Measurements from ENCODE around the gene ARHGEF28. TPM values are rescaled to one million over a fixed set of nuclear protein-coding genes. Genes with fewer than 3 reads are reported as not detected.

Gene ARHGEF28
- polyA plus RNA-seq, 3 donors: not detected

DNA sequence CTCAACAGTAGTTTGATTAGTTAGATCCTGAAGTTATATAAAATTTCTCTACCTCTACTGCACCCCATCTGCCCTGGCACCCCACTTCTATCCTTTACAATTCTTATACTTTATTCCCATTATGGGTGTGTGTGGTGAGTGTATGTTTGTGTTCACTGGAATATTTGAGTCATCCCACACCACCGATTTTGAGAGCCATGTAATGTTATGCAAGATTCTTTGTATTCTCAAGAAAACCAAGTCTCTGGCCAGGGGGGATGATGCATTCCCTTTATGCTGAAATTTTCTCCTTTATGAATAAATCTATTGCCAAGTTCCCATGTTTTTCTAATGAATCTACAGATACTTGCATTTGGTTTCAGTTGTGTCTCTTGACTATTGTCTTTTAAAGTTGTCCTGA is 266.8 kb downstream of the ARHGEF28 start:
- Mint-ChIP-seq H3K9me3 (peaks cover 0 to 4% (median 2%) of the 10 kb centered on the region in 7 donors), H3K27ac (no peak overlapping the region), H3K4me3 (no peak overlapping the region), H3K4me1 (peaks cover 18% of the 10 kb centered on the region), H3K27me3 (ENCODE audit: low read depth in 3 of 3) (peaks cover 0 to 5% (median 3%) of the 10 kb centered on the region in 3 donors), H3K36me3 (no peaks in the 10 kb centered on the region)
- no peak overlapping the region for H3K4me3 ChIP-seq (replicated peaks in 1 of 3; ENCODE audit: low read depth in 2 of 3, low read length in 3 of 3)
- peaks cover 4 to 12% of the 10 kb centered on the region in 2 donors for H3K4me1 ChIP-seq (ENCODE audit: control insufficient read depth in 1 of 2, insufficient read depth in 2 of 2, low read length in 2 of 2)
- no peaks in the 10 kb centered on the region for H3K36me3 ChIP-seq (replicated peaks in 1 of 2; ENCODE audit: control insufficient read depth in 1 of 2, insufficient read depth in 2 of 2, low read length in 2 of 2)
- WGBS (ENCODE audit: insufficient coverage): no CpG with 5 or more reads among the region's 1 CpG
- TF ChIP-seq, protein P1, sequence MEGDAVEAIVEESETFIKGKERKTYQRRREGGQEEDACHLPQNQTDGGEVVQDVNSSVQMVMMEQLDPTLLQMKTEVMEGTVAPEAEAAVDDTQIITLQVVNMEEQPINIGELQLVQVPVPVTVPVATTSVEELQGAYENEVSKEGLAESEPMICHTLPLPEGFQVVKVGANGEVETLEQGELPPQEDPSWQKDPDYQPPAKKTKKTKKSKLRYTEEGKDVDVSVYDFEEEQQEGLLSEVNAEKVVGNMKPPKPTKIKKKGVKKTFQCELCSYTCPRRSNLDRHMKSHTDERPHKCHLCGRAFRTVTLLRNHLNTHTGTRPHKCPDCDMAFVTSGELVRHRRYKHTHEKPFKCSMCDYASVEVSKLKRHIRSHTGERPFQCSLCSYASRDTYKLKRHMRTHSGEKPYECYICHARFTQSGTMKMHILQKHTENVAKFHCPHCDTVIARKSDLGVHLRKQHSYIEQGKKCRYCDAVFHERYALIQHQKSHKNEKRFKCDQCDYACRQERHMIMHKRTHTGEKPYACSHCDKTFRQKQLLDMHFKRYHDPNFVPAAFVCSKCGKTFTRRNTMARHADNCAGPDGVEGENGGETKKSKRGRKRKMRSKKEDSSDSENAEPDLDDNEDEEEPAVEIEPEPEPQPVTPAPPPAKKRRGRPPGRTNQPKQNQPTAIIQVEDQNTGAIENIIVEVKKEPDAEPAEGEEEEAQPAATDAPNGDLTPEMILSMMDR (IDR thresholded peaks at IDR 0.05): no peak
- no peaks in the 10 kb centered on the region for H4K20me1 ChIP-seq (ENCODE audit: insufficient read depth, low read length)
- no peak overlapping the region for H2AFZ ChIP-seq (ENCODE audit: insufficient read depth, low read depth, low read length, poor library complexity, severe bottlenecking)
- H3K9ac ChIP-seq (ENCODE audit: insufficient read depth, low read length, poor library complexity, severe bottlenecking): no peak overlapping the region
- intact Hi-C loops (cut with micrococcal nuclease): no loop called here
- no peaks in the 10 kb centered on the region for H3K27me3 ChIP-seq (ENCODE audit: control insufficient read depth in 2 of 2, insufficient read depth in 2 of 2, low read length in 2 of 2)
- H3K27ac ChIP-seq (ENCODE audit: low read depth in 1 of 2, low read length in 2 of 2): no peak overlapping the region
- no peak overlapping the region for H3K4me2 ChIP-seq (replicated peaks; ENCODE audit: extremely low read depth, low read length, poor library complexity, severe bottlenecking)
- no peaks in the 10 kb centered on the region for H3K9me3 ChIP-seq (replicated peaks in 1 of 2; ENCODE audit: control insufficient read depth in 1 of 2, insufficient read depth in 1 of 2, low read length in 2 of 2)
- DNase-seq: no peak
- H3K79me2 ChIP-seq (ENCODE audit: insufficient read depth, low read length): no peaks in the 10 kb centered on the region

DNA sequence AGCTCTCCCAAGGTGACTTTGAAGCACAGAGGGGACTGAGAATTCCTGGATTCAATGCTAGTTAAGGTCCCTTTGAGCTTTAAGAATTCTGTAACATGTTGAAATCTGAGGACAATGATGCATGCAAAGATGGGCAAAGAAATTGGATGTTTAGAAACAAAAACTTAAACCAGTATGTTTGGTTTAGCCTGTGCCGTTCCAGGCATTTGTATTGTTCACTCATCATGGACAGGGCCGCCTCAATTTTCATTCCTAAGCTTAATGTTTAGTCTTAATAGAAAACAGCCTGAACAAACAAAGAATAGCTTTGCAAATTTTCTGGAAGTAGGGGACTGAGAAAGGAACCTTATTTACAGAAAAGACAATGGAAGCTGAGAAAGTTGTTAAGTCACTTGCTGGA is 267.8 kb downstream of the ARHGEF28 start:
- Histone ChIP-seq H3K4me2 (replicated peaks; ENCODE audit: extremely low read depth, low read length, poor library complexity, severe bottlenecking) (no peak overlapping the region), H3K36me3 (replicated peaks in 1 of 2; ENCODE audit: control insufficient read depth in 1 of 2, insufficient read depth in 2 of 2, low read length in 2 of 2) (no peaks in the 10 kb centered on the region), H3K27ac (ENCODE audit: low read depth in 1 of 2, low read length in 2 of 2) (no peak overlapping the region), H3K4me1 (ENCODE audit: control insufficient read depth in 1 of 2, insufficient read depth in 2 of 2, low read length in 2 of 2) (peaks cover 4 to 12% of the 10 kb centered on the region in 2 donors), H3K27me3 (ENCODE audit: control insufficient read depth in 2 of 2, insufficient read depth in 2 of 2, low read length in 2 of 2) (no peaks in the 10 kb centered on the region), H3K4me3 (replicated peaks in 1 of 3; ENCODE audit: low read depth in 2 of 3, low read length in 3 of 3) (no peak overlapping the region), H3K9me3 (replicated peaks in 1 of 2; ENCODE audit: control insufficient read depth in 1 of 2, insufficient read depth in 1 of 2, low read length in 2 of 2) (no peaks in the 10 kb centered on the region), H3K9ac (ENCODE audit: insufficient read depth, low read length, poor library complexity, severe bottlenecking) (no peak overlapping the region), H2AFZ (ENCODE audit: insufficient read depth, low read depth, low read length, poor library complexity, severe bottlenecking) (no peak overlapping the region), H4K20me1 (ENCODE audit: insufficient read depth, low read length) (no peaks in the 10 kb centered on the region), H3K79me2 (ENCODE audit: insufficient read depth, low read length) (no peaks in the 10 kb centered on the region)
- no peak for DNase-seq
- TF ChIP-seq, protein P1 (IDR thresholded peaks at IDR 0.05): no peak
- intact Hi-C loops (cut with micrococcal nuclease): no loop called here
- H3K4me3 Mint-ChIP-seq: no peak overlapping the region
- no CpG with 5 or more reads among the region's 2 CpGs for WGBS (ENCODE audit: insufficient coverage)
- H3K27ac Mint-ChIP-seq: no peak overlapping the region
- peaks cover 0 to 4% (median 2%) of the 10 kb centered on the region in 7 donors for H3K9me3 Mint-ChIP-seq
- H3K4me1 Mint-ChIP-seq: peaks cover 20% of the 10 kb centered on the region
- H3K36me3 Mint-ChIP-seq: no peaks in the 10 kb centered on the region
- peaks cover 0 to 5% (median 3%) of the 10 kb centered on the region in 3 donors for H3K27me3 Mint-ChIP-seq (ENCODE audit: low read depth in 3 of 3)

Measured in CD14-positive monocyte (primary cell).